OCI-LY7 (cell line): ENCODE data around the gene SAP130.

ENCODE experiments used
- CTCF ChIP-seq: fragments of 200-600 bp; sonication (generic); conservative IDR thresholded peaks from 2 replicates; pipeline ENCODE4 v1.5.1; 2014; ENCODE audit warnings: mild to moderate bottlenecking, antibody characterized with exemption, low read length, moderate library complexity, mixed read lengths
- EZH2phosphoT487 ChIP-seq: fragments of 200-600 bp; sonication (generic); IDR thresholded peaks from 2 replicates; pipeline ENCODE4 v1.6.1; 2018; ENCODE audit warnings: low read depth, borderline replicate concordance, mild to moderate bottlenecking, mixed run types, antibody characterized with exemption, low read length, moderate library complexity, mixed read lengths

GRCh38 chr2:127935337-127935736 lies 92.5 kb downstream of the SAP130 start:
- TF ChIP-seq CTCF: no peak
- TF ChIP-seq EZH2phosphoT487: no peak
